ENCODE data around the gene ASIC2. TPM values are rescaled to one million over a fixed set of nuclear protein-coding genes. Genes with fewer than 3 reads are reported as not detected.

Gene ASIC2
- total and polyA plus RNA-seq, 9 of the 15 experiments (the other 6 are each of a cell fraction or from before 2014, with no cell fraction given), result not detected

GRCh38 chr17:33269337-33270060 is 23.6 kb downstream of the ASIC2 start (continued):
- TF ChIP-seq SPI1 (IDR thresholded peaks at IDR 0.05; ENCODE audit: borderline replicate concordance, low read depth, low read length), result no peak
- TF ChIP-seq ZNF551 (CRISPR knock-in tag; IDR thresholded peaks at IDR 0.05), result no peak
- no peak for TF ChIP-seq C11orf30 (IDR thresholded peaks at IDR 0.05; ENCODE audit: low read depth)
- TF ChIP-seq CBX5 (IDR thresholded peaks at IDR 0.05; ENCODE audit: borderline replicate concordance, low read depth), result no peak
- no peak for TF ChIP-seq ZNF224 (CRISPR knock-in tag; IDR thresholded peaks at IDR 0.05)
- no peak for TF ChIP-seq ILK (tag; IDR thresholded peaks at IDR 0.05; ENCODE audit: borderline replicate concordance, low read depth)
- no peak for TF ChIP-seq PPARD (CRISPR knock-in tag; IDR thresholded peaks at IDR 0.05)

GRCh38 chr17:33267851-33268548 is 25.1 kb downstream of the ASIC2 start:
- Histone ChIP-seq H3K36me3 (ENCODE audit: control insufficient read depth, insufficient read depth, low read length) (no peaks in the 10 kb centered on the region), H3K9me3 (replicated peaks; ENCODE audit: control insufficient read depth, insufficient read depth, low read depth, low read length) (no peaks in the 10 kb centered on the region), H4K20me1 (replicated peaks; ENCODE audit: control insufficient read depth, insufficient read depth, low read length) (0 out of 2 replicates have a peak, but pooled peaks cover 3% of the 10 kb centered on the region), H3K4me3 (no peak overlapping the region), H3K27me3 (ENCODE audit: control insufficient read depth in 2 of 2, insufficient read depth in 2 of 2, low read length in 2 of 2) (peaks cover 0 to 5% of the 10 kb centered on the region in 2 experiments; a peak in 1 of 5 replicates), H3K27ac (ENCODE audit: extremely low read depth, low read depth, low read length) (no peak overlapping the region), H3K4me2 (ENCODE audit: insufficient read depth, low read length) (no peak overlapping the region), H3K9ac (ENCODE audit: insufficient read depth in 1 of 2, low read depth in 2 of 2, low read length in 2 of 2) (no peak overlapping the region), H2AFZ (ENCODE audit: low read depth, low read length) (no peak overlapping the region), H3K4me1 (replicated peaks in 1 of 2; ENCODE audit: control insufficient read depth in 2 of 2, insufficient read depth in 2 of 2, low read length in 2 of 2) (no peaks in the 10 kb centered on the region), H3K79me2 (ENCODE audit: control insufficient read depth, insufficient read depth, low read length) (no peaks in the 10 kb centered on the region), H3K9me1 (ENCODE audit: control insufficient read depth, insufficient read depth, low read length) (no peaks in the 10 kb centered on the region)
- no peak for TF ChIP-seq RBM17 (IDR thresholded peaks at IDR 0.05; ENCODE audit: borderline replicate concordance, low read depth, low read length)
- TF ChIP-seq TOE1 (IDR thresholded peaks at IDR 0.05; ENCODE audit: borderline replicate concordance), result no peak
- no peak for TF ChIP-seq TOE1 (CRISPR knock-in tag; IDR thresholded peaks at IDR 0.05; ENCODE audit: borderline replicate concordance, low read depth)
- TF ChIP-seq SFPQ (IDR thresholded peaks at IDR 0.05; ENCODE audit: low read depth, low read length), result no peak
- TF ChIP-seq MECOM (CRISPR knock-in tag; IDR thresholded peaks at IDR 0.05), result no peak
- no peak for TF ChIP-seq ZNF830 (CRISPR knock-in tag; IDR thresholded peaks at IDR 0.05)
- TF ChIP-seq ID3 (CRISPR knock-in tag; IDR thresholded peaks at IDR 0.05), result no peak
- TF ChIP-seq ID3 (tag; IDR thresholded peaks at IDR 0.05), result no peak
- DNase-seq (ENCODE audit: extremely low read depth in 1 of 4, low spot score in 3 of 4) (no peak), ATAC-seq (no peak), FAIRE-seq (no peak)
- in situ Hi-C loops (cut with MboI), result no loop called here
- WGBS (ENCODE audit: insufficient coverage, low coverage, missing lambda C conversion rate), result 1% methylated on average over 5 of the region's 5 CpGs
- ChIA-PET POLR2A (interaction anchor here (0.6 kb wide), 1 partner anchor 213 kb away, joined by 3 read pairs; no protein-coding TSS in a partner anchor), CTCF (ENCODE audit: low intra/inter-chr PET ratio) (no interaction called here)
- BruUV-seq (replicated peaks), result no TSS peak
- intact Hi-C loops (cut with micrococcal nuclease), result no loop called here
